Brain microvascular endothelial cell (primary cell): ENCODE data around the gene ABCA2.

Source experiments
- DNase-seq: peaks from one replicate; pipeline ENCODE4 v3.0.0-alpha.2; 2020
- H3K27ac ChIP-seq: fragments of 250-450 bp; sonication (Bioruptor Pico); 2 replicates; pipeline ENCODE4 v1.5.1; 2020; ENCODE audit warnings: mild to moderate bottlenecking, moderate library complexity
- H3K27me3 ChIP-seq: fragments of 250-450 bp; sonication (Bioruptor Pico); replicated peaks from 2 replicates; pipeline ENCODE4 v1.5.1; 2020; ENCODE audit warnings: mild to moderate bottlenecking
- H3K36me3 ChIP-seq: fragments of 250-450 bp; sonication (Bioruptor Pico); replicated peaks from 2 replicates; pipeline ENCODE4 v1.5.1; 2020; ENCODE audit warnings: mild to moderate bottlenecking
- H3K4me3 ChIP-seq: 2 replicates; pipeline ENCODE4 v1.5.1; 2011; ENCODE audit warnings: low read depth, mild to moderate bottlenecking, control low read depth, low read length, moderate library complexity
- in situ Hi-C: cut with HindIII; loops from 2 replicates; pipeline ENCODE4 v1.10.0; 2017; ENCODE audit warnings: low sequenced_read_pairs, low pct_ligation_motif_present
- TF ChIP-seq, protein P1 (sequence below): IDR thresholded peaks from 2 replicates; pipeline ENCODE4 v1.5.1; 2011; ENCODE audit warnings: low read depth, mild to moderate bottlenecking, moderate library complexity, low read length, control low read depth, inconsistent platforms; ENCODE audit errors: missing control alignments

ABCA2 gene, protein sequence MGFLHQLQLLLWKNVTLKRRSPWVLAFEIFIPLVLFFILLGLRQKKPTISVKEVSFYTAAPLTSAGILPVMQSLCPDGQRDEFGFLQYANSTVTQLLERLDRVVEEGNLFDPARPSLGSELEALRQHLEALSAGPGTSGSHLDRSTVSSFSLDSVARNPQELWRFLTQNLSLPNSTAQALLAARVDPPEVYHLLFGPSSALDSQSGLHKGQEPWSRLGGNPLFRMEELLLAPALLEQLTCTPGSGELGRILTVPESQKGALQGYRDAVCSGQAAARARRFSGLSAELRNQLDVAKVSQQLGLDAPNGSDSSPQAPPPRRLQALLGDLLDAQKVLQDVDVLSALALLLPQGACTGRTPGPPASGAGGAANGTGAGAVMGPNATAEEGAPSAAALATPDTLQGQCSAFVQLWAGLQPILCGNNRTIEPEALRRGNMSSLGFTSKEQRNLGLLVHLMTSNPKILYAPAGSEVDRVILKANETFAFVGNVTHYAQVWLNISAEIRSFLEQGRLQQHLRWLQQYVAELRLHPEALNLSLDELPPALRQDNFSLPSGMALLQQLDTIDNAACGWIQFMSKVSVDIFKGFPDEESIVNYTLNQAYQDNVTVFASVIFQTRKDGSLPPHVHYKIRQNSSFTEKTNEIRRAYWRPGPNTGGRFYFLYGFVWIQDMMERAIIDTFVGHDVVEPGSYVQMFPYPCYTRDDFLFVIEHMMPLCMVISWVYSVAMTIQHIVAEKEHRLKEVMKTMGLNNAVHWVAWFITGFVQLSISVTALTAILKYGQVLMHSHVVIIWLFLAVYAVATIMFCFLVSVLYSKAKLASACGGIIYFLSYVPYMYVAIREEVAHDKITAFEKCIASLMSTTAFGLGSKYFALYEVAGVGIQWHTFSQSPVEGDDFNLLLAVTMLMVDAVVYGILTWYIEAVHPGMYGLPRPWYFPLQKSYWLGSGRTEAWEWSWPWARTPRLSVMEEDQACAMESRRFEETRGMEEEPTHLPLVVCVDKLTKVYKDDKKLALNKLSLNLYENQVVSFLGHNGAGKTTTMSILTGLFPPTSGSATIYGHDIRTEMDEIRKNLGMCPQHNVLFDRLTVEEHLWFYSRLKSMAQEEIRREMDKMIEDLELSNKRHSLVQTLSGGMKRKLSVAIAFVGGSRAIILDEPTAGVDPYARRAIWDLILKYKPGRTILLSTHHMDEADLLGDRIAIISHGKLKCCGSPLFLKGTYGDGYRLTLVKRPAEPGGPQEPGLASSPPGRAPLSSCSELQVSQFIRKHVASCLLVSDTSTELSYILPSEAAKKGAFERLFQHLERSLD (N-terminal part only)

DNA sequence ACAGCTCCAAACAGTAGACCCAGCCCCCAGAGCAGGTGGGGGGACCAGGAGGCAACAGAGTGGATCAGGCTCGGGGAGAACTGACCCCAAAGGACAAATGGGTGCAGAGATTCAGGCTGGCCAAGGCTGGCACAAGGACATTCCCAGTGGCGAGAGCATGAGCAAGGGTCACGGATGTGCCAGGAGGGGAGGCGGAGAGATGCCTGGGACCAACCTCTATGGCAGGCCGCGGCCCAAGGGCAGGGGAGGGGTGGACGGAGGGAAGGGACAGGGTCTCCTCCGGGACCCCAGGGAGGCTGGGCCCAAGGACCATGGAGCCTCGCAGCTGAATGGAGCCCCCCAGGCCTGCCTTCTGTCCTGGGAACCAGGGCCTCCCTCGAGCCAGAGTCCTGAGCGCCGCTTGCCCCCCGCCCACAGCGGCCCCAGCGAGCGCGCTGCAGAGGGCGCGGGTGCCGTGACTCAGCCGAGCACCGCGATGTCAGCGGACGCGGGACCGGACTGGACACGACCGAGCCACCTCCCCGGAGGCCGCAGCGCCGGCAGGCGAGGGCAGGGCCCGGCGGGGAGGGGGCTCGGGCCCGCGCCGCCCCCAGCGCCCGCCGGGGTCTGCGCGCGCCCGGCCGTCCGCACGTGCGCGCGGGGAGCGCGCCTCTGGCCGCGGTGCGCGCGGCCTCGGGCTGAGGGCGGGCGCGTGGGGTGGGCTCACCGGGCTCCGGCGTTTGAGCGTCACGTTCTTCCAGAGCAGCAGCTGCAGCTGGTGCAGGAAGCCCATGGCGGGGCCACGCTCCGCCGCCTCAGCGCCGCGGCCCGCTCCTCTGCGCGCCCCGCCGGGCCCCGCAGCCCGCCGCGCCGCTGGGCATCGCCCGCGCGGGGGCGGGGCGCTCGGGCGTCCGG lies at the start of gene ABCA2:
Gene ABCA2, minus strand, starts transcription at position 869 of the 894 bp plus-strand sequence. Its CDS starts 97 bp downstream, at position 772.
- H3K27me3 ChIP-seq = no peaks in the 10 kb centered on the region
- no peak for DNase-seq
- no peak within 1 kb of the TSS for H3K27ac ChIP-seq
- TF ChIP-seq, protein P1, sequence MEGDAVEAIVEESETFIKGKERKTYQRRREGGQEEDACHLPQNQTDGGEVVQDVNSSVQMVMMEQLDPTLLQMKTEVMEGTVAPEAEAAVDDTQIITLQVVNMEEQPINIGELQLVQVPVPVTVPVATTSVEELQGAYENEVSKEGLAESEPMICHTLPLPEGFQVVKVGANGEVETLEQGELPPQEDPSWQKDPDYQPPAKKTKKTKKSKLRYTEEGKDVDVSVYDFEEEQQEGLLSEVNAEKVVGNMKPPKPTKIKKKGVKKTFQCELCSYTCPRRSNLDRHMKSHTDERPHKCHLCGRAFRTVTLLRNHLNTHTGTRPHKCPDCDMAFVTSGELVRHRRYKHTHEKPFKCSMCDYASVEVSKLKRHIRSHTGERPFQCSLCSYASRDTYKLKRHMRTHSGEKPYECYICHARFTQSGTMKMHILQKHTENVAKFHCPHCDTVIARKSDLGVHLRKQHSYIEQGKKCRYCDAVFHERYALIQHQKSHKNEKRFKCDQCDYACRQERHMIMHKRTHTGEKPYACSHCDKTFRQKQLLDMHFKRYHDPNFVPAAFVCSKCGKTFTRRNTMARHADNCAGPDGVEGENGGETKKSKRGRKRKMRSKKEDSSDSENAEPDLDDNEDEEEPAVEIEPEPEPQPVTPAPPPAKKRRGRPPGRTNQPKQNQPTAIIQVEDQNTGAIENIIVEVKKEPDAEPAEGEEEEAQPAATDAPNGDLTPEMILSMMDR = no peak
- peak within 1 kb of the TSS; percentile 48 for H3K4me3 ChIP-seq
- no peaks in the 10 kb centered on the region for H3K36me3 ChIP-seq
- in situ Hi-C loops = loop anchor here (25.0 kb wide), 2 partner anchors 90 to 215 kb away; partner anchors contain the start of genes C8G, FBXW5 and RABL6

DNA sequence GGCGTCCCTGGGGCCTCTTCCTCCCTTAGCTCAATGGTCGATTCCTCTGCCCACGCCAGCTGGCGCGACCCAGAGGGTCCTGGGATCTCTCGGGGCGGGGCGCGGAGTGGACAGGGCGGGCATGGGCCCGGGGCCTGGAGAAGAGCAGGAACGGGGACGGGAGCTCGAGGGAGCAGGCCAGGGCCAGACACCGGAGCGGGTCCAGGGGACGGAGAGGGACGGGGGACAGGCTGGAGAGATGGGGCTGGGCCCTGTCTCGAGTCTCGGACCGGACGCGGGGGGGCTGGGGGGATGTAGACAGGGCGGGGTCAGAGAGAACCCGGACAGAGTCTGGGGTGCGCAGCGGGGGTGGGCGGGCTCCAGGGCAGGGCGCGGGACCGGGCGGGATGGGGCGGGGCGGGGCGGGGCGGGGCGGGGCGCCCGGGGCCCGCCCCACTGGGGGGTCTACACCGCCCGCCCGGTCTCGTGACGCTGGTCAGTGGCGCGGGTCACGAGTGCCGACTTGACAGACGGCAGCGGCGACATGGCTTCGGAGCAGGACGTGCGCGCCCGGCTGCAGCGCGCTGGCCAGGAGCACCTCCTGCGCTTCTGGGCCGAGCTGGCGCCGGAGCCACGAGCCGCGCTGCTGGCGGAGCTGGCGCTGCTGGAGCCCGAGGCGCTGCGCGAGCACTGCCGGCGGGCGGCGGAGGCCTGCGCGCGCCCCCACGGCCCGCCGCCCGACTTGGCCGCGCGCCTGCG lies 49.1 kb upstream of the ABCA2 start, which contains the start of gene UAP1L1:
Gene UAP1L1, plus strand, starts transcription at position 508 of the 738 bp plus-strand sequence. Its CDS starts 16 bp downstream, at position 524.
- no peak within 1 kb of the TSS for H3K27ac ChIP-seq
- in situ Hi-C loops = no loop called here
- DNase-seq = no peak

DNA sequence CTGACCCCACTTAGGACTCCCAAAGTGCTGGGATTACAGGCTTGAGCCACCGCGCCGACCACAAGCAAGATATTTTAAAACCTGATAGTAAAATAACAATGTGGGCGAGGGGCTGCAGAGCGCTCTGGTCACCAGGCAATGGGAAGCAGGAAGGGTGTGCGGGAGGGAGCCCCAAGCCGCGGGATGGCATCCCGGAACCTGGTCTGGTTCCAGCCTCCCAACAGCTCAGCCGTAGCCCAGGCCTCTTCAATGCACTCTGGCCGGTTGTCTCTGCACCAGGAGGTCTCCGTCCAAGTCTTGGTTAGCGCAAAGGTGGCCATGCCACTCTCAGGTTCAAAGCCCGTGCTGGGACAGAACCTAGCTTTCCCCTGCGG lies 48.6 kb upstream of the ABCA2 start:
- Histone ChIP-seq H3K4me3 (peak overlapping the region; percentile 70), H3K27me3 (no peaks in the 10 kb centered on the region), H3K36me3 (no peaks in the 10 kb centered on the region), H3K27ac (no peak overlapping the region)
- TF ChIP-seq, protein P1 = no peak
- DNase-seq = no peak
- in situ Hi-C loops = no loop called here

More for the DNA sequence above, 49.1 kb upstream of the ABCA2 start, which contains the start of gene UAP1L1:
- H3K4me3 ChIP-seq = peak within 1 kb of the TSS; percentile 70
- H3K27me3 ChIP-seq = no peaks in the 10 kb centered on the region
- H3K36me3 ChIP-seq = no peaks in the 10 kb centered on the region
- TF ChIP-seq, protein P1 = no peak

DNA sequence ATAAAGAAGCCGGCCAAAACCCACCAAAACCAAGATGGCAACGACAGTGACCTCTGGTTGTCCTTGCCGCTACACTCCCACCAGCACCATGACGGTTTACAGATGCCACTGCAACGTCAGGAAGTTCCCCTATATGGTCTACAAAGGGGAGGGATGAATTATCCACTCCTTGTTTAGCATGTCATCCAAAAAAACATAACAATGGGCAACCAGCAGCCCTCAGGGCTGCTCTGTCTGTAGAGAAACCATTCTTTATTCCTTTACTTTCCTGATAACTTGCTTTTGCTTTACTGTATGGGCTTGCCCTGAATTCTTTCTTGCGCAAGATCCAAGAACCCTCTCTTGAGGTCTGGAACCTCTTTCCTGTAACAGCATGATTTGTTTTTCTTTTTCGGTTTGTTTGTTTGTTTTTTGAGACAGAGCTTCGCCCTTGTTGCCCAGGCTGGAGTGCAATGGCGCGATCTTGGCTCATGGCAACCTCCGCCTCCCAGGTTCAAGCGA lies 47.3 kb upstream of the ABCA2 start:
- H3K4me3 ChIP-seq = no peak overlapping the region
- no peak for DNase-seq
- H3K27me3 ChIP-seq = no peaks in the 10 kb centered on the region
- no peak overlapping the region for H3K27ac ChIP-seq
- in situ Hi-C loops = no loop called here
- H3K36me3 ChIP-seq = no peaks in the 10 kb centered on the region
- TF ChIP-seq, protein P1 = no peak
